ENCODE data around the gene UNC13A.

Gene UNC13A

GRCh38 chr19:17721821-17722220, 33.7 kb upstream of the UNC13A start:
- TF ChIP-seq ARNTL (CRISPR knock-in tag; IDR thresholded peaks at IDR 0.05; ENCODE audit: borderline replicate concordance, low read depth) (no peak), TOX (CRISPR knock-in tag; IDR thresholded peaks at IDR 0.05; ENCODE audit: borderline replicate concordance) (no peak), RARB (CRISPR knock-in tag; IDR thresholded peaks at IDR 0.05) (no peak), TCF4 (CRISPR knock-in tag; IDR thresholded peaks at IDR 0.05; ENCODE audit: borderline replicate concordance) (no peak), GLIS3 (CRISPR knock-in tag; IDR thresholded peaks at IDR 0.05) (no peak), ZNF8 (CRISPR knock-in tag; IDR thresholded peaks at IDR 0.05) (no peak), CREB5 (CRISPR knock-in tag; IDR thresholded peaks at IDR 0.05; ENCODE audit: low read depth) (no peak), OSR1 (CRISPR knock-in tag; IDR thresholded peaks at IDR 0.05) (no peak), ZNF565 (CRISPR knock-in tag; conservative IDR thresholded peaks at IDR 0.05; ENCODE audit: low read depth) (no peak), ZC3H10 (CRISPR knock-in tag; IDR thresholded peaks at IDR 0.05) (no peak), CSDC2 (CRISPR knock-in tag; IDR thresholded peaks at IDR 0.05) (no peak), POU6F1 (CRISPR knock-in tag; IDR thresholded peaks at IDR 0.05; ENCODE audit: borderline replicate concordance, low read depth) (no peak), ZNF70 (CRISPR knock-in tag; IDR thresholded peaks at IDR 0.05) (no peak), ESRRG (CRISPR knock-in tag; IDR thresholded peaks at IDR 0.05) (no peak), CSRNP3 (CRISPR knock-in tag; IDR thresholded peaks at IDR 0.05) (no peak), PPARA (CRISPR knock-in tag; IDR thresholded peaks at IDR 0.05; ENCODE audit: borderline replicate concordance) (no peak), ISL1 (CRISPR knock-in tag; IDR thresholded peaks at IDR 0.05) (no peak), ZFP30 (CRISPR knock-in tag; IDR thresholded peaks at IDR 0.05) (no peak), ZFP3 (CRISPR knock-in tag; IDR thresholded peaks at IDR 0.05) (no peak)
- TF ChIP-seq, protein P1, sequence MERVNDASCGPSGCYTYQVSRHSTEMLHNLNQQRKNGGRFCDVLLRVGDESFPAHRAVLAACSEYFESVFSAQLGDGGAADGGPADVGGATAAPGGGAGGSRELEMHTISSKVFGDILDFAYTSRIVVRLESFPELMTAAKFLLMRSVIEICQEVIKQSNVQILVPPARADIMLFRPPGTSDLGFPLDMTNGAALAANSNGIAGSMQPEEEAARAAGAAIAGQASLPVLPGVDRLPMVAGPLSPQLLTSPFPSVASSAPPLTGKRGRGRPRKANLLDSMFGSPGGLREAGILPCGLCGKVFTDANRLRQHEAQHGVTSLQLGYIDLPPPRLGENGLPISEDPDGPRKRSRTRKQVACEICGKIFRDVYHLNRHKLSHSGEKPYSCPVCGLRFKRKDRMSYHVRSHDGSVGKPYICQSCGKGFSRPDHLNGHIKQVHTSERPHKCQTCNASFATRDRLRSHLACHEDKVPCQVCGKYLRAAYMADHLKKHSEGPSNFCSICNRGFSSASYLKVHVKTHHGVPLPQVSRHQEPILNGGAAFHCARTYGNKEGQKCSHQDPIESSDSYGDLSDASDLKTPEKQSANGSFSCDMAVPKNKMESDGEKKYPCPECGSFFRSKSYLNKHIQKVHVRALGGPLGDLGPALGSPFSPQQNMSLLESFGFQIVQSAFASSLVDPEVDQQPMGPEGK (CRISPR knock-in tag; IDR thresholded peaks at IDR 0.05; ENCODE audit: borderline replicate concordance) = no peak
- no peak for ATAC-seq

DNA sequence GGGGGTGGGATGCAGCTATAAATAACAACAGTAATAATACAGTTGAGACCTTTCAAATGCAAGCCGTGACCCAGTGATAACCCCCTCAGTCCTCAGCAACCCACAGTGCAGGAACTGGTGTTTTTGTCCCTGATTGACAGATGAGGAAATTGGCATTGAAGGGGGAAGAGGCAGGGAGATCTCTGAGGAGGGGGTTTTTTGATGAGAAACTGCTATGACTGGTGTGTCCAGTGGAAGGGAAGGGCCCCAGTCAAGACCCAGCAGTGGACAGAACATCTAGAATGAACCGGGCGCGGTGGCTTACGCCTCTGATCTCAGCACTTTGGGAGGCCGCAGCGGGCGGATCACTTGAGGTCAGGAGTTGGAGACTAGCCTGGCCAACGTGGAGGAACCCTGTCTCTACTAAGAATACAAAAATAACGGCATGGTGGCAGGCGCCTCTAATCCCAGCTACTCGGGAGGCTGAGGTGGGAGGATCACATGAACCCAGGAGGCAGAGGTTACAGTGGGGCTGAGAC, 33.0 kb upstream of the UNC13A start:
- TF ChIP-seq CSRNP3 (CRISPR knock-in tag; IDR thresholded peaks at IDR 0.05) = no peak
- no peak for TF ChIP-seq ZFP30 (CRISPR knock-in tag; IDR thresholded peaks at IDR 0.05)
- TF ChIP-seq TCF4 (CRISPR knock-in tag; IDR thresholded peaks at IDR 0.05; ENCODE audit: borderline replicate concordance) = no peak
- no peak for TF ChIP-seq ZNF565 (CRISPR knock-in tag; conservative IDR thresholded peaks at IDR 0.05; ENCODE audit: low read depth)
- no peak for TF ChIP-seq ISL1 (CRISPR knock-in tag; IDR thresholded peaks at IDR 0.05)
- no peak for TF ChIP-seq PPARA (CRISPR knock-in tag; IDR thresholded peaks at IDR 0.05; ENCODE audit: borderline replicate concordance)
- no peak for ATAC-seq

DNA sequence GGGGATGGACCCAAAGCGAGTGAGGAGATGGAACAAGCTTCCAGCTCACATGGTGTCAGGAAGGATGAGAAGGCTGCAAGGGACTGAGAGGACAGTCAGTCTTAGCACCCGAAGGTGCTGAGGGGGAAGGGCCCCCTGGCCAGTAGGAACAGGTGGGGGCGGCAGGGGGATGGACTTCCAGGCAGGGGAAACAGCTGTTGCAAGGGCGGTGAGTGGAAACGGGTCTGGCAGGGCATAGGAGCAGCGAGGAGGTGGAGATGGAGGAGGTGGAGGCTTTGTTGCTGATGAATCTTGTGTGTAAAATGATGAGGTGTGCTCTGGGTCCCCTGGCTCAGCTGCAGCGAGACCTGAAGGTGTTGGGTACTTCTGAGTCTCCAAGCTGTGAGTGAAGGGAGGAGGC, 32.3 kb upstream of the UNC13A start:
- no peak for TF ChIP-seq GLIS3 (CRISPR knock-in tag; IDR thresholded peaks at IDR 0.05)
- TF ChIP-seq SNAI2 (CRISPR knock-in tag; IDR thresholded peaks at IDR 0.05) = no peak
- no peak for TF ChIP-seq POU6F1 (CRISPR knock-in tag; IDR thresholded peaks at IDR 0.05; ENCODE audit: borderline replicate concordance, low read depth)
- TF ChIP-seq ESRRG (CRISPR knock-in tag; IDR thresholded peaks at IDR 0.05) = no peak
- no peak for TF ChIP-seq TCF4 (CRISPR knock-in tag; IDR thresholded peaks at IDR 0.05; ENCODE audit: borderline replicate concordance)
- TF ChIP-seq BACH2 (CRISPR knock-in tag; IDR thresholded peaks at IDR 0.05; ENCODE audit: borderline replicate concordance) = no peak
- TF ChIP-seq PPARA (CRISPR knock-in tag; IDR thresholded peaks at IDR 0.05; ENCODE audit: borderline replicate concordance) = no peak
- TF ChIP-seq CREB5 (CRISPR knock-in tag; IDR thresholded peaks at IDR 0.05; ENCODE audit: low read depth) = no peak
- TF ChIP-seq ZC3H10 (CRISPR knock-in tag; IDR thresholded peaks at IDR 0.05) = no peak
- TF ChIP-seq RARB (CRISPR knock-in tag; IDR thresholded peaks at IDR 0.05) = no peak
- no peak for ATAC-seq
